Measurements from ENCODE around the gene RASGRP3.

The RASGRP3 gene

DNA sequence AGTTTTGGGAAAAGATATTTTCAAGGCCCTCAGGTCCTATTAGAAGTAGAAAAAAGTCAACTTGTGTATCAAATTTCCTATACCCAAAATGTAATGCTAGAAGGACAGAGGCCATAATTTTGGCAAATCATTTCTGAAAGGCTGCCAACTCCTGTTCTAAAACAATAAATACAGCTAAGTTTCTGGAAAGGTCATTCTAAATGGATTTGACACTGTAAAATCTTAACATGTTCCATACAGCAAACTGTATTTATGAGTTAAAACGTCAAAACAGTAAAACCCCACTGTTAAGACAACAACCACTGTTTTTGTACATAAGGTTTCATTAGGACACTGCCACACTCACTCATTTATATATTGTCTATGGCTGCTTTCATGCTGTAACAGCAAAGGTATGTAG lies 113.0 kb downstream of the RASGRP3 start:
- no peak for DNase-seq

DNA sequence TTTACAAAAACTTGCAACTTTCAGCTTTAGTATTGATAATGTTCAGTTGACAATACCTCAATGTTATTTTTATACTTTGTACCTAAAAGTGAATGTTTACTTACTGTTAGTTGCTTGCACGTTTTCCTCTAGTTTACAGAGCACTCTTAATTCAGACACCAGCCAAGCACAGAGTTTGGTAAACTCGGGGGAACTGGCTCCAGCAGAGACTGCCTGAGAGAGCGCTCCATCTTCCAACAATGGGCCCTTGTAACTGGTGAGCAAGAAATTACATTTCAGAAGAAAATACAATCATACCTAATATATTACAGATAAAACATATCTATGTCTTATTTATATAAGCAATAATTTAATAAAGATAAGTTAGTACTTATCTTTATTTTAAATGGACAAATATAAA lies 118.9 kb downstream of the RASGRP3 start:
- DNase-seq, result no peak

DNA sequence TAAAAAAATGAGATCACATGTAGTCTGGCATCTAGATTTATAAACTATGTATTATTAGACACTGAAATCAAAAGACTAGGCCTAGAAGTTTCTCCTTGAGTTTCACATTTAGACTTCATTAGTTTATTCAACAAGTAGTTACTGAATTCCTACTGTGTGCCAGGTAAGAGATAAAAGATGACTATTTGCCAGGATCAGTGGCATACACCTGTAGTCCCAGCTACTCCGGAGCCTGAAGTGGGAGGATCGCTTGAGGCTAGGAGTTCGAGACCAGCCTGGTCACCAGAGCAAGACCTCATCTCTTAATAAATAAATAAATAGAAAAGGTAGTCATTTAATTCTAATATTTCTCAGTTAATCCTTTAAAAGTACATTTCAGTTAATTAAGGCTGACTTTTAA lies 120.6 kb downstream of the RASGRP3 start:
- no peak for DNase-seq

DNA sequence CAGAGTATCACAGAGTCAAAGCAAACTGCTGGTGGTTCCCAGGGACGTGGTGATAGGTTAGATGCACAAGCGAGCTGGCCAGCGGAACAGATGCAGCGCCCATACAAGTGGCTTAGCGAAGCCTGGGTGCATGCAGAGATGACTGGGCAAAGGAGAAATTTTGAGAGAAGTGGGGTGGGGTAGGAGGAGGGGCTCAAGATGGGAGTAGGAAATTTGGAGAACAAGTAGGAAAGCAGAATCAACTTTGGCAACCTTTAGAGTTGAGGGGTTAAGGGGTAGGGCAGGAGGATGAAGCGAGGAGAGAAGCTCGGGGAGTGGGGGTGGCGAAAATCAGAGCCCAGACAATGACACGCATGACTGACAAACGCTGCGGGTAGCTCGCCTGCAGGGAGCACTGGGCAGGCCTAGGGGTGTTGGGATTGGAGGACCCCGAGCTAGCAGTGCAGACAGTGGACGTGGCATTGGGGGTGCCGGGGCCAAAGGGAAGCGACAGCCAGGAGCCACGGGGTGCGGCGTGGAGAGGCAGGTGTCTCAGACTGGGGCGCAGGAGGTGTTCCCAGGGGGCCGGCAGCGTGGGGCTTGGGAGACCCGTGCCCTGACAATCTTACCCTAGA lies 122.2 kb downstream of the RASGRP3 start:
- peak; percentile 69 for DNase-seq

- DNase-seq, result peak; percentile 99
Measured at GRCh38 chr2:33599175-33599942, 122.9 kb downstream of the RASGRP3 start, which contains the start of gene FAM98A. FAM98A (minus strand) TSS chr2:33599299; CDS start chr2:33599221, 78 bp downstream.

DNA sequence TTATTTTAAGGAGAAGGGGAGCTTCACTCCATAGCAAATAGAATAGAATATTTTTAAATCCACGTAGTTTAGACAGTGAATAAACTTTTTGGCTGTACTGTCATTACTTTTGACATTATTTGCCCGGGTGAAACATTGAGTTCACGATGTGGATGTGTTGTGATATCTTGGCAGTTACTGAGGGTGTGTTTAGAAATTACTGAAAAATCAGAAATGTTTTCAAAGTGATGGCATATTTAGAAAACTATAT lies 123.4 kb downstream of the RASGRP3 start:
- DNase-seq, result no peak

DNA sequence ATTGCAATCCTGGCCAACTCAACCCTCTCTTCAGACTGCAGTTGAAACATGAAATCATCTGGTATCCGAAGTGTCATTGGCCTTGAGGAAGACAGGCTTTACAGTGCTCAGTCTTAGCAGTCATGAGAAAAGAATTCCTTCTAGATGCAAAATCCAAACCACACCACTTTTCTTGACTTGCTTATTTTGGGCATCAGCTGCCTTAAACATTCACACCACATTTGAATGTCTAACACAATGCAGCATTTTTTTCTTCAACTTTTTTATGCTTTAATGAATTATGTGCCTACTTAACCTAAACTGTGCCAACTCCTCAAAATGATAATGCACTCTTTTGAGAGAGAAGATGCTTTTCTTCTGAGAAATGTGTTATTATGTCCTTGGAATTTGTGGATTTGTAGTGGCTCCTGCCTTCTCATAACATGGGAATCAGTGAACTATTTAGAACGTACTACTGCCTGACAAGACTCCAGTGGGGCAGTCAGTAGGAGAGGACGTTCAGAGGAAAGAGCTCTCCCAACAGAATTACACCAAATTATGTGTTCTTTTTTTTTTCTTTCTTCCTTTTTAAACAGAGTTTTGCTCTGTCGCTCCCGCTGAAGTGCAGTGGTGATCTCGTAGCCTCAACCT lies 125.9 kb downstream of the RASGRP3 start:
- DNase-seq, result no peak

GRCh38 chr2:33603416-33603815 lies 127.0 kb downstream of the RASGRP3 start:
- no peak for DNase-seq

DNA sequence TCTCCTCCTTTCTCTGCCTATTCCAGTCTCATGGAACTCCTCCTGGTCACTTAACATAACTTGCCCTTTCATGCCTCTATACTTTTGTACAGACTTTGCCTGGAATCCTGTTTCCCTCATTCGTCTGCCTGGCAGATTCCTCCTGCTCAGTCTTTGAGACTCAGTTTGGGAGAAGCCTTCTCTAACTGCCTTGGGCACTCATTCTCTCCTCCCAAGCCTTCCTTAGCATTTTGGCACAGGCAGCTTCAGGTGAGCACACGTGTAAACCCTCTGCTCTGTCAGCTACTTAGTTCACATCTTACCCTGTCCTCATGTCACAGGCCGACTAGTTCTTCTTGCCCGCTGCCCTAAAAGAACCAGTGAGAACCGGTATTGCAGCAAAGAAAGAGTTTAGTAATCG lies 128.6 kb downstream of the RASGRP3 start:
- DNase-seq, result no peak

DNA sequence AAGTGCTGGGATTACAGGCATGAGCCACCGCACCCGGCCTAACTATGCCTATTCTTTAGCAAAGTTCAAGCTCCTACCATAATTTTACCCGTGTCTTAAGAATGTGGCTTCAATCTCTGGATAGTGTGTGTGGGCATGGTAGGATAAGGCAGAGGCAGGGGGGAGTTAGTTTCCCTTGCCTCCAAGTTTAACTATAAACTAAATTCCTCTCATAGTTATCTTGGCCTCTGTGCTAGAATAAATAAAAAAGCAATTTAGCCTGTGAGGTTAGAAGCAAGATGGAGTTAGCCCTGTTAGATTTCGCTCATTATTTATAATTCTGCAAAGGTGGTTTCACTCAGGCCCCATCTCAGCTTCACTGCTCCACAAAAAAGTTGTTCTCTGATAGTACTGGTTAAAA lies 129.7 kb downstream of the RASGRP3 start:
- no peak for DNase-seq

DNA sequence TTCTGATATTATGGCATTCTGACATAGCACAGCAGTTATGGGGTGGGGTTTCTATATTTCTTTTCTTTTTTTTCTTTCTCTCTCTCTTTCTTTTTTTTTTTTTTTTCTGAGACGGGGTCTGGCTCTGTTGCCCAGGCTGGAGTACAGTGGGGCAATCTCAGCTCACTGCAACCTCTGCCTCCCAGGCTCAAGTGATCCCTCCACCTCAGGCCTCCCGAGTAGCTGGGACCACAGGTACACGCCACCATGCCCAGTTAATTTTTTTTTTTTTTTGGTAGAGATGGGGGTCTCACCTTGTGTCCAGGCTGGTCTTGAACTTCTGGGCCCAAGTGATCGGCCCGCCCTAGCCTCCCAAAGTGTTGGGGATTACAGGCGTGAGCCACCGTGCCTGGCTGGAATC lies 130.2 kb downstream of the RASGRP3 start:
- DNase-seq, result no peak

DNA sequence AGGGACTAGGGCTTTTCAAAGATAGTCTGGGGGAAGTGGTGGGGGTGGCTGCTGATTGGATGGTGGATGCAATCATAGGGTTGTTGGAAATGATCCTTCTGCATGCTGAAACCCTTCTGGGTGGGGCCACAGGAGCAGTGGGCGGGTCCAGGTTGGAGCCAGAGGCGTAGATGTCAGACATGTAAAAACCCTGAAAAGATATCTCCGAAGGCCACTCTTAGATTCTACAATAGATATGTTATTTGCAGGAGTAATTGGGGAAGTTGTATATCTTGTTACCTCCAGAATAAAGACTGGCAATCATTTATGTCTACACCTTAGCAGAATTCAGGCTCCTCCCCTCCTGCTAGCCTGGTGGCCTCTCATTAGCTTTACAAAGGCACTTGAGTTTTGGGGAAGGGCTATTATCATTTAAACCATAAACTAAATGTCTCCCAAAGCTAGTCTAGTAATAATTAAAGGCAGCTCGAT lies 130.8 kb downstream of the RASGRP3 start:
- DNase-seq, result no peak

- DNase-seq, result no peak
Measured at GRCh38 chr2:33607905-33608304, 131.5 kb downstream of the RASGRP3 start.

DNA sequence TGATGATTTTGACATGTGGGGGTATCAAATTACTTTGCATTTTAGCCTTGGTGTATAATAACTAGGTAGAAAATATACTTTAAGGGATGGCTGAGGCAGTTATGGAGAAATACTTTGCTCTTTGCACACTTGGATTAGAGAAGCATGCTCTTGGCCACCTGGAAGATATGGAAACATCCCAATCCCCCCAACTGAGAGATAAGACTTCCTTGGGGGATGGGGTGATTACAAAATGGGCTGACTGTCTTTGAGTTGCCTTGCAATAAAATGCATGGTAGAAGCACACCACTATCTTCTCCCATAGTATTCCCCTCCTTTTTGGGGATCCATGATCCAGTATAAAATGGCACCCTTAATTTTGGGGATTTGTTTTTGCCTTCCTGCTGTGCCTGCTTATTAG lies 137.7 kb downstream of the RASGRP3 start:
- no peak for DNase-seq

All from RPMI8226 (cell line).